Kidney tubule cell (primary cell): Measurements from ENCODE around the gene CDC5L.

ENCODE experiments used
- DNase-seq: peaks from one replicate; pipeline ENCODE4 v3.0.0-alpha.2; 2018; ENCODE audit warnings: low spot score

Gene CDC5L

GRCh38 chr6:44475779-44476434 lies 88.4 kb downstream of the CDC5L start:
- peak; percentile 84 for DNase-seq

DNA sequence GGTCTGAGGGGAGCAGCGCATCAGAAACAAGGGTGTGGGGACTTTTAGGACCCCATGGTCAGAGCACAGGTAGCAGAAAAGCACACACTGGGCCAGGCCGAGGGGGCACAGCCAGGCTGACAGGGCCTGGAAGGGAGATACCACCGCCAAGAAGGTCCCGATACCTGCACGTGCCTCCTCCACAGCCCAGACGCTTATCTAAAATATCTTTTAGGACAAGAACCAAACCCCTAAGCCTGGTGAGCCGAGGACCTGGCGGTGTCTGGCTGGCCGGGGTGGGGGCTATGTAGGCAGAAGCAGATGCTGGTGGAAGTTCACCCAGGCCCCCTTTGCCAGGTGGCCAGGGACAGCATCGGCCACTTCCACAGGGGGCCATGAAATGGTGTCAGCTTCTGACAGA lies 89.3 kb downstream of the CDC5L start:
- DNase-seq, result no peak

DNA sequence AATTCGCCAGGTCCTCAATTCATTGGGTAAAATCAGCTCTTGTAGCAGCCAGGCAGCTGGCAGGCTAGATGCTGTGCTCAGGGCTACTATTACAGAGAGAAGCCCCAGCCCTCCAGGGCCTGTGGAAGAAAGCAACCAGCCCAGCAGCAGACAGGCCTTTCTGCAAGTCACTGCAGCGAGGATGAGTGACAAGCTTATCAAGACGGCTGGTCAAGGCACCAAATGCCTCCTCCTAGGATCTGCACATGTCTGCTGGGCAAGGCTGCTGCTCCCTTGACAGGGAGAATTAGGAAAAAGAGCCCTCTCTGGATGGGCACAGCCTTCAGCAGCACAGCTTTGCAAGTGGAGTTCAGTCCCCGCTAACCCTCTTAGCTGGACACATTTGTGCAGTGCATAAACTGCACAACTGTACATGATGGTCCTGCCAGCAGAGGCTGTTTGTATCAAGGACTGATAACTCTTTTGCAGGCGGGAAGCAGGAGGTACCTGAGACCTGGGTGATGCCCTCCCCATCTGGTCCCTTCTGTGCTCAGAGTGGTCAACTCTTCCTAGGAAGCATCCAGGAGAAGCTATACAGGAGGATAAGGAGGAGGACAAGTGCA lies 89.9 kb downstream of the CDC5L start:
- DNase-seq, result no peak

GRCh38 chr6:44478158-44478557 lies 90.7 kb downstream of the CDC5L start:
- no peak for DNase-seq

DNA sequence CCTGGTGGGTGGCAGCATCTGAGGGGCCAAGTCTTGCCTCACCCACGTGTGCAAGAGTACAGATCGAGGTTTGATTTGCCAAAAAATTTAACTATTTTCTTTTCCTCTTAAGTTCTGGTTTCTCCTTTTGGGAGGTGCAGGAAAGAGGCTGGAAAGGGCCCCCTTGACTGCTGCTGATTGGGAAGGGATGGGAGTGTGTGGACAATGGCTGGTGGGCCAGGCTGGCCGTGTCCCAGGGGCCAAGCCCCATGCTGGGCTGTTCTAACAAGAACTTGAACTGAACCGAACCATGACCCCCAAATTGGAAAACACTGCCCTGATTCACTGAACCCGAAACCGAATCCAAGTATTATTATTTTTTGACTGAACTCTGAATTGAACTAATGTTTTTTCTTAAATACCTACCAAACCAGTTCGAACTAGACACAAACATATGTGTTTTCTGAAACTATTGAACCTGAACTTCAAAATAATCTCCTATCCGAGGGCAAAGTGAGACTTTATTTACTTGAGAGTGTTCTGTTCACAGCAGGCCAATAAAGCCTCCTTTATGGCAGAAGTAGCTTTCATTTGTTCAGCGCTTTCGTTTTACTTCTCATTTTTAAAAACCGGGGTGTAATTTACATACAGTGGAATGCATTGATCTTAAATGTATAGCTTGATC lies 91.2 kb downstream of the CDC5L start:
- no peak for DNase-seq

DNA sequence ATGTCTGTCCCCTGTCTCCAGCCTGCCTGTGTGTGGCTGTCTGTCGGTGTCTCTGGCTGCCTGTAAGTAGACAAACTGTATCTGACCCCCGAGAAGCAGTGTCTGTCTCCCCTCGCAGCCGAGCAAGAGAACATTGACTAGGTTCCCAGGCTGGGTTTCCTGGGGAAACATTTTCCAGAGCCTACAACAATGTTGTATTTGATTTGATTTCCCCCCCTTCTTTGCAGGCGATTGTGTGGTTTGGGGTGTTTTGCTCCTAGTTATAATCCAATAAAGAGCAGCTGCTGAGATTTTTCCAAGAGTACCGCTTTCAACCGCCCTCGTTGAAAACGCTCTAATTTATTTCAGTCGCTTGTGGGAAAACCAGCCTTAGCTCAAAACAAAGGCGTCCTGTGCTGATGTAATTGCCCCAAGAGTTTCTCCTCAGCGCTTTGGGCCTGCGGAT lies 92.6 kb downstream of the CDC5L start:
- no peak for DNase-seq

DNA sequence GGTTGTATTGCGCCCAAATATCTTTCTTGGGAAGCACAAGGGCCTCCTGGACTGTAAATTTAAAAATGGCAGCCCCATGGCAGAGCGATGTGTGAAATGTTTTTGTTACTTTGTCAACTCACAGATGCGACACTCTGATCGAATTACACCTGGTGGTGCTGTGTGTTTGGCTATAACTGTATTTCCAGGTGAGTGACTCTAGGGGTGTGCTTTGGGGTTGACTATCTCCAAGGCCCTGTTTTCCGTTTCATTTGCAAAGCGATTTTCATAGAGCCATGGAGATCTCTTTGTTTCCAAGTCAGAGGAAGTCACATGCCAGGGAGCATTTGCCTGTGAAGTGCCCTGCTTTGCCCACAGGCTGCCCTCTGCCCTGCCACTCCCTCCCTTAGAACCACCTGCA lies 93.5 kb downstream of the CDC5L start:
- DNase-seq, result no peak

DNA sequence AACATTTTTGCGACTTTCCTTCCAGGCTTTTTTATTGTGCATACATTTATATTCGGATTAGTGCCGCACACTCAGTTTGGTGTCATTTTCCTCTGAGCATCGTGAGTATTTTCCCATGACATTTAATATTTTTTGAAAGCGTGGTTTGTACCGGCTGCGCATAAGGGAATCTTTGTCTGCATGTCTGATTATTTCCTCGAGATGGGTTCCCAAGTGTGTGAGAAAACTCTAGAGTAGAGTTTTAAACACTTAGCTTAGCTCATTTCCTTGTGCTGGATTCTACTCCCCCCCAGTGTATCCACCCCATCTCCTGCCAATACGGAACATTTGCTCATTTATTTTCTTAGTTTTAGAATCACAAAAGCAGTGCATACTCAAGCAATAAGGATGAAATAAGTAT lies 94.3 kb downstream of the CDC5L start:
- DNase-seq, result no peak

- DNase-seq, result no peak
Measured at GRCh38 chr6:44485601-44486401, 98.3 kb downstream of the CDC5L start.

- no peak for DNase-seq
Measured at GRCh38 chr6:44487002-44487401, 99.5 kb downstream of the CDC5L start.

DNA sequence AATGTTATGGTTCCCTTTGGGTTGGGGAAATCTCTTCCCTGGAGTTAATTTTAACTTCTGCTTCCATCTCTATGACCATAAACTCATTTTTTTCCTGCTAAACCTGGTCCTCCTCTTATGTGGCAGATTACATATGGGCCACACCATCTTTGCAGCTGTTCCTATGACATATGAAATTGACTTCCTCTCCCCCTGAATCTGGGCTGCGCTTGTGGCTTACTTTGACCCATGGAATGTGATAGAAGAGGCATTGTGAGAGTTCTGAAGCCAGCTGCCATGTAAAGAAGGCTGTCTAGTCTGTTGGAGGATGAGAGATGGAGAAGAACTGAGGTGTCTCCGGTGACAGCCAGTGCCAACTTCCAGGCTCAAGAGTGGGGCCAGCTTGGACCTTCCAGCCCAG lies 100.1 kb downstream of the CDC5L start:
- DNase-seq, result no peak

DNA sequence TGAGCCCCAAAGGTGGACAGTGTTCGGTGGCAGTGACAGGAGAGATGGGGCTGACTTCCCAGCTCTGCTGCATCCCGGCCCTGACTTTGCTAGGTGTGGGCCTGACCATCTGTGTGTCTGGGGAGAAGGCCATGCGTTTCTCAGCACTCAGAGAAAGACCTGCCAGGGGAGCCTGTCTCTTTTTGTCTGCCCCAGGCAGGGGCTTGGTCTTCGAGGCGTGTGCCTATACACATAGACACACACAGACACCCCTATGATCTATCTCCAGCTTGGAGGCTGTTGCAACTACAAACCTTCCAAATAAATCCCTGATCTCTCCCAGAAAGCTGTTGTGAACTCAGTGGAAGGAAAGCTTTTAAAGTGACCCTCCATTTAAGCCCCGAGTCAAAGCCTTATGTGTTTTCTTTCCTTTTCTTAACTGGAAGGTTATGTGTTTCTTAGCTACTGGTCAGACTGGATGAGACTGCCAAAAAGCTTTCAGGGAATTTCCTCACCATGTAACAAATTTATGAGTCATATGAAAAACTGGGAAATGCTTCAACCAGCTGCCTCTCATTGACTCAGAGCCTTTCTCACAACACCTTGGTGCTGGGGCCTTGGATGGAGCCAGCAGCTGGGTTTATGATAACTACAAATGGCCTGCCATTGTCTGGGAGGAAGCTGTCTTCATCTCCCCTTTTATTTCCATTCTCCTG lies 102.6 kb downstream of the CDC5L start:
- peak; percentile 95 for DNase-seq

DNA sequence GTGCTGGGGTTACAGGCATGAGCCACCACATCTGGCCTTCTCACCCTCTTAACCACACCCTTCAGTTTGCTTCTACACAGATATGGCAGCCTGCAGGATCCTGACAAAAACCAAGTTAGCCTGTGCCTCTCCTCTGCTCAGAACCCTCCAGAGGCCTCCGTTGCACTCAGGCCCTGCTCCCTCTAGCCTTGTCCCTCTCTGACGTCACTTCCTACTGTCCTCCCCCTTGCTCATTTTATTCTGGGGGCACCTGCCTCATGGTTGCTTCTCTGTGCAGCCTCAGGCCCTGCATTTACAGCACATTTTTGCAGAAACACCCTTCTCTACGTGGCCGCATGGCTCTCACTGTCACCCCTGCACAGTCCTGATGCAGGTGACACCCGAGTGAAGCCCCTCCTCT lies 105.6 kb downstream of the CDC5L start:
- no peak for DNase-seq

- no peak for DNase-seq
Measured at GRCh38 chr6:44493593-44493992, 106.1 kb downstream of the CDC5L start.

DNA sequence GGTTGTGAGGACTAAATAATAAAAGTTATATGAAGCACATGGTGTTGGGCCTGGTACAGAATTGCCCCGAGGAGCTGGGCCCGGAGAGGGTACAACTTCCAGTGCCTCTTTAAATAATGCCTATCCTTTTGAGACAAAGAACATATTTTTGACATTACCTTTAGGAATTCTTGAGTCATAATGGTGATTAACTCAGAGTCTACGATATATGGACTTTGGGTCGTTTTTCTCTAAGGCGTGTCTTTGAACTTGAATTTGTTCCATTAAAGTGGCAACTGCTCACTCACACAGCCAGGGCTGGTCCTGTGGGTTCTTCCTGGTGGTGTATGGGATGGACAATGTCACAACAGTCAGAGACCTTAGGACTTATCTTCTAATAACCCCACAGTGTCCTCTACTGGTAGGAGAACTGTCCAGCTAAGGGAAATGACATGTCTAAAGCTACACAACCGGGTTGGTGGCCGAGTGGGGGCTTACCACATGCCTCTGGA lies 106.5 kb downstream of the CDC5L start:
- DNase-seq, result peak; percentile 78

DNA sequence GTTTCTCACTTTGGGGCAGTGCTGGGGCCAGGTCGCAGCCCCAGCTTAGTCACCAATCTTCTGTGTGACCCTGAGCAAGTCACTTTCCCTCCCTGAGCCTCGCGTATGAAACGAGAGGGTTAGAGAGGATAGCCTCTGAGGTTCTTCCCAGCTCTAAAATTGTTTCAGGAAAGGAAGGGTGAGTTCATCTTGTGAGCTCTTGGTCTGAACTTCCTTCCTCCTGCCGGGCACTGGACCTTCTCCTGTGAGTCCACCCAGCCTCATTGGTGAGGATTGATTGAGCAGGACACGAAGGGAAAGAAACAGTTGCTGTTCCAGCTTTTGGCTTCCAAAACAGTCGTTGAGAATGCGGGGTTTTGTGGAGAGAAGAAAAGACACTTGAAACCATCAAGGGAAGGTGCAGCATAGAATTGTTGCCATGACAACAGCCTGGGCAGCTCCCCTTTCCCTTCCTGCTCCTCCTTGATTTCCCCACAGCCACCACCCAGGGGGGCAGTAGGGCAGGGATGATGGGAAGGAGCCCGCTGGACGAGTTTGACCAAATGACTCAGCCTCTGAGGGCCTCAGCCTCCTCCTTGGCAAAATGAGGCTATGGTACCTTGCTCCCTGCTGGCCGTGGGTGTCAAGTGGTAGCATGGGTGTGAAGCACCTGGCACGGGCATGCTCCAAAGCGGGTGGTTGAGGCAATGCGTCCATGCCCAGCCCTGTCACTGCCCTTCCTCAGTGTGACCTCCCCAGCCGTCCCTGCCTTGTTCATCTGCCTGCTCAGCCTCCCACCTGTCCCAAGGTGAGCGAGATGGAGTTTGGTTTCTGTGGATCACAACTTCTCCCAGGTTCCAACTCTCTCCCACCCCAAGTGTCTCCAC lies 107.8 kb downstream of the CDC5L start:
- no peak for DNase-seq

DNA sequence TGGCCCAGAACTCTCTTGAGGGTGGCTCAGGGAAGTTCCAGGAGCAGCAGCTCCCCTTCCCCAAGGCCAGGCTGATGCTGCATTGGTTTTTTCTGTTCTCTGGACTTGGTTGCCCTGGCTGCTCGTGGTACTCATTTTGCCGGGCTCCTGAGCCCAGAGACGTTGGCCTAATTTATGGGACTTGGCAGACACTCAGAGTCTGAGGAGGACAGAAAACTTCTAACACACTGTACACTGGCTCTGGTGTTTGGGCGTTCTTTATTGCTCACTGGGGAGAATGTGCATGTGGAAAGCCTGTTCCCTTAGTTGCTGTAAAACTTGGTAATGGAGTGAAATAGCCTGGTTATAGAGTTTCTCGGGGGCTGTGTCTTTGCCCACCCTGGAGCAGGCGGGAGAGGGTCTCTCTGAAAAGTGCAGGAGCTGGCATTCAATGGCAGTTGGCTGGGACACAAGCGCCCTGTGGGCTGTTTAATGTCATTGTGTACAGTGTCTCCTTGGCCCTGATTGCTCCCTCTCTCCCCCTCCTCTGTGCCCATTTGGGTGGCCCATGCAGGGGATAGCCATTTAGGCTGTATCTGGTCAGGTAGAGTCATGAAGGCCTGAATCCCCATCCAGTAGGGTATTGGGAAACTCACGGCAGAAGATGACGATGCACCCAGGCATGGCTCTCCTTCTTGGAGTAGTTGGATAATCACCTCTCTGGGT lies 109.3 kb downstream of the CDC5L start:
- no peak for DNase-seq

- DNase-seq, result no peak
Measured at GRCh38 chr6:44497807-44498206, 110.3 kb downstream of the CDC5L start.

DNA sequence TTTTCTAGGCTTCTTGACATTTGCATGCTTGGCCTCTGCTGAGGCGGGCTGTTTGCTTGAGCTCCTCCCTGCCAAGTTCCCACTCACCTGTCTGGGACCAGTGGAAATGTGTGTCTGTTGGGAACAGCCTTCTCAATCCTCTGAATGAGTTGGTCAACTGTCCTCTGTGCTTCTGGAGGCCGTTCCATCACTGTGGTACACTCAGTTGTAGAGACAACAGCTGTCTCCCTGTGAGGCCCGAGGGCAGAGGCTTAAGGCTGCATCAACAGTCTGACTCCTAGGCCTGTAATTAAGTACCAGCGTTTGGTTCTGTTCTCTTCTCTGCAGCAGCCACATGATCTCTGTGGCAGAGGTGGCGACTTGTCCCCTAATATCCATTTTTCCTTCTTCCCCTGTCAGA lies 110.9 kb downstream of the CDC5L start:
- no peak for DNase-seq

DNA sequence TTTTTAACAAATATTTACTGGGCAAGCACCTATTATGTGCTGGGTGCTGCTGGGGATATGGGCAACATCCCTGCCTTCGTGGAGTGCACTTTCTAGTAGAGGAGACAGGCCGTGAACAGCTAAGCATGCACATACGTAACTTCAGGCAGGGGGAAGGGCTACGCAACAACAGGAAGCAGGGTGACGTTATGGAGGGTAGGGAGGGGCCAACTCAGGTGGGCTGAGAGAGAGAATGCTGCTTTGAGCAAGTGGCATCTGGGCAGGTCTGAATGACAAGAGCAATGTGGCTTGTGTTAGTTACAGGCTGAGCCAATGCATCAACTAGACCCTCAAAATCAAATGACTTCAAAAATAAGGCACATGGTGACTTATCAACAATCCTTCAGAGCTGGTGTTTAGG lies 112.1 kb downstream of the CDC5L start:
- no peak for DNase-seq
